Measurements from ENCODE around the gene IL31RA.
"Not testable (repeated sequence)": the region's sequence is repeated elsewhere in the genome, so short reads cannot be mapped to it uniquely, and the experiment has no call there.

IL31RA gene

DNA sequence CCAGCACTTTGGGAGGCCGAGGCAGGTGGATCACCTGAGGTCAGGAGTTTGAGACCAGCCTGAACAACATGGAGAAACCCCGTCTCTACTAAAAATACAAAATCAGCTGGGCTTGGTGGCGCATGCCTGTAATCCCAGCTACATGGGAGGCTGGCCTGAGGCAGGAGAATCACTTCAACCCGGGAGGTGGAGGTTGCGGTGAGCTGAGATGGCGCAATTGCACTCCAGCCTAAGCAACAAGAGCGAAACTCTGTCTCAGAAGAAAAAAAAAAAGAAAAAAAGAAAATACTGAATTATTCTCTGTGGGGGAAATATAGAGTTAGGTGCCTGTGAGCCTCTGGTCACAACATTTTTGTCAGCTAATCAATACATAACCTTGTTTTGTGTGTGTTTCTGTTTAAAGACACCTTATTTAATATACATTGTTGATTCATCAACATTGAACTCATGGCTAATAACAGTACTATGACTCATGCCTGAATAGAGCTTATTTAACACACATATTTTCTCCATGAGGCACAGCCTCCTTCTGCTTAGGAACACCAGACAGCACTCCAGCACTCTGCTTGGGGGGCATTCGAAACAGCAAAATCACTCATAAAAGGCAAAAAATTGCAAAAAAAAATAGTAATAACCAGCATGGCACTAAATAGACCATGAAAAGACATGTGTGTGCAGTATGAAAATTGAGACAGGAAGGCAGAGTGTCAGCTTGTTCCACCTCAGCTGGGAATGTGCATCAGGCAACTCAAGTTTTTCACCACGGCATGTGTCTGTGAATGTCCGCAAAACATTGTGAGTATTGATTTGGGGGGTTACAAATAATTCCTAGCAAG is at the start of gene IL31RA:
Gene IL31RA (plus strand): TSS at position 519 of the 836 bp plus-strand sequence. CDS start 214 bp downstream, at position 733.
- DNase-seq, result no peak

GRCh38 chr5:55808814-55809213 is 42.3 kb upstream of the IL31RA start:
- not testable (repeated sequence) for DNase-seq

DNA sequence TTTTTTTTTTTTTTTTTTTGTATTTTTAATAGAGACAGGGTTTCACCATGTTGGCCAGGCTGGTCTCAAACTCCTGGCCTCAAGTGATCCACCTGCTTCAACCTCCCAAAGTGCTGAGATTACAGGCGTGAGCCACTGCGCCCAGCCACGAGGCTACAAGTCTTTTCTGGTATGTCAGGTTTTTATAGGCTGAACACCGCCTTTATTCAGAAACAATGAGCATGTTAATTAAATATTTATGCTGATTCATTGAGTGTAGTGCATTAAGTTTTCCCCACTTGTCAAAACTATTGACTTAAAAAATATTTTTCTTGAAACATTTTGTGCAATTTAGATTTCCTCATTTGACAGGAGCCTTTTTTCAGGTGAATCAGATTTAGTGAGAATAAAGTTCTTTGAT is 35.2 kb upstream of the IL31RA start:
- DNase-seq, result not testable (repeated sequence)

DNA sequence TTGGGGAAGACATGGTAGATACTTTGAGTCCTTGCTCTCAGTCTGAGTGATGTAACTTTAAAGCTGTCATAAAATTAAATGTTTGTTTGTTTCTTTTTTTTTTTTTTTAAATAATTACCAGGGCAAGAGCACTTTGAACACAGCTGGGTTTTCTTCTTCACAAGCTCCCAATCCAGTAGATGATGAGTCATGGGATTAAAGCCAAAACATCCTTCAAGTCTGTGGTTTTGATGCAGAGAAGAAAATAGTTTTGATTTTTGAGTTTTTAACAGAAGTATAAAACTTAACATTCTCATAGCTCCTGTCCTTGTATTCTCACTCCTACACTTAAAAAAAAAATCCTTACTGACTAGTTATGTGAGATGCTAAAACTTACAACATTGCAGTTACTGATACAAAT is 34.8 kb upstream of the IL31RA start:
- DNase-seq, result no peak

- DNase-seq, result no peak
These were observed 34.1 kb upstream of the IL31RA start for GRCh38 chr5:55817030-55817429.

DNA sequence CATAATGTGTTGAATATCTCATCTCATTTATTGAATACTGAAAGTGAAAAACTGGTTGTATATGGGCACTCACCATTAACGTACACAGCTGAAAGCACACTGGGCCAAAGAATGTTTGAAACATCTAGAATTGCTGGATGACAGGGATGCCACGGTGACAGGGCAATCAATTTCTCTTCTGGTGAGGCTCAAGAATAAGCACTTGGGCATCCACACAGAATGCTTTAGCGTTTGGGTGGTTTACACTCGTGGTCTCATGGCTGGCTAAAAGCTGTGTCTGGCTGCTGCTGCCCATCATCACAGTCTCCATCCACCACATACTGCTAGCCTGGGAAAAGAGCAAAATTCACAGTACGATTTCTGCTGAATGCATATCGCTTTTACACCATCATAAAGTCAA is 30.7 kb upstream of the IL31RA start:
- DNase-seq, result no peak

DNA sequence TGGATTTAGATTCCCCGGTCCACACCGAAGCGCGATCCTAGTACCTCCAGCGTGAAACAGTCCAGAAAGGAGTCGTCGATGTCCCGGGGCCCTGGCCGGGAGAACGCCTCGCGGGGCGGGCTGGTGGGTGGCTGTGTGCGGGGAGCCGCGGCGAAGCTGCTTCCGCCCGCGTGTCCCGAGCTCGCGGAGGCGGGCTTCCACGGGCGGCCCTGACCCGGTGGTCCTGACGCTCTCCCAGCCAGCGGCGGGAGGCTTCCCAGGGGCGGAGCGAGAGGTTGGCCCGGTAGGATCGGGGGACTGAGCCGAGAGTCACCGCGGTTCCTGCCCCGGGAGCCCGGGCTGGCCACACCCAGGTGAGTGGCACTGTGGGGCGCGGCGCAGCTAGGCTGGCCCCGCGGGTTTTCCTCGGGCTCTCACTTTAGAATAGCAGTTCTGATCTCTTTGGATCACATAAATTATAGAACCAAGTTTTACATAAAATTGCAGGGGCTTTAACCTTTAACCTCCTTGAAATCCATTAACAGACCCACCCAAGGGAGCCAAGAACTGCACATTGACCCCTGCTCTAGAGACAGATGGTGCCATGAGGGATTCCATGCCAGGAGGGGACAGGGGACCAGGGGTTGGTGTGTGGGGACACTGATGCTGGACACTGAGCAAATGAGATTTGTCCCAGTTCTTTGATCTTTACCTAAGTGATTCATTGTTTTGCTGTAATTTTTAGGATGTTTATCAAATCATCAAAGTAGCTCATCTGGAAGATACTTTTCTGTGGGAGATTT is 29.2 kb upstream of the IL31RA start:
- DNase-seq, result no peak

DNA sequence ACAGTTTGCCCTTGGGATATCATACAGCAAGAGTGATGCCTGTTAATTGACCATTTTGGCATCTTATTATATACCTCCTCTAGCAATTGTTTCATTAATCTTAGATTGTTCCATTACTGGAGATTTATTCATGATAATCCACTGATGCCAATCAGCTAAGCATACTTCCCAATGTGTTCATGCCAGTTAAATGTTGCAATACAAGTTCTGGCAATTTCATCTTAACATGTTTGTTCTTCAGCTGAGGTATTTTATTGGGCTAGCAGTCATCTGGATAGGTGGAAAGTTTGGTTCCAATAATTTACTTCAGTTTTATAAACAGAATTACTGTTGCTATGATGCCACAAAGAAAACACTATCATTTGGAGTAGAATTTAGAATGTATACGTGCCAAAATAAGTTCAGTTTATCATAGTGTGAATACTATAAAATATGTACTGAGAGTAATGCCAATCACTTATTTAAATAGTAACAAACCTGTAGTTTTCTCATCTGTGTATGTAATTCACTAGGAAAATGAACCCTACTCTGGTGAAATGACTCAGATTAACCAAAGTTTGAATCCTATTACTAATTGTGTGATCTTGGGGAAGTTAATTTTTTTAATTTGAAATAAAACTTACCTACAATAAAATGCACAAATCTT is 27.9 kb upstream of the IL31RA start:
- DNase-seq, result no peak

- DNase-seq, result no peak
These were observed 21.2 kb upstream of the IL31RA start for GRCh38 chr5:55829956-55830355.

DNA sequence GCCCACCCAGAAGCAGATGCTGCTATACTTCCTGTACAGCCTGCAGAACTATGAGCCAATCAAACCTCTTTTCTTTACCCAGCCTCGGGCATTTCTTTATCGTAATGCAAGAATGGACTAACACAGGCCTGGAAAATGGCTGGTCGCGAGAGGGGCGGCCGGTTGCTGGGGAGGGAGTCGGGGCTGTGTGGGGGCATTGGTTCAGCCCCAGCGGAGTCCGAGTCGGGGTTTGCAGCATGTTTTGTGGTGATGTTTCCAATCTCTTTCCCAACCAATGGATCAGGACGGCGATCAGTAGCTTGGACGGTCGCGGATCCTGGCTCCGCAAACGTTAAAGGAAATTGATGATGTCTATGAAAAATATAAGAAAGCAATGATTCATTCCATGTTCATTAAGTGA is 18.7 kb upstream of the IL31RA start:
- DNase-seq, result no peak

- DNase-seq, result no peak
These were observed 15.0 kb upstream of the IL31RA start for GRCh38 chr5:55836191-55836590.

DNA sequence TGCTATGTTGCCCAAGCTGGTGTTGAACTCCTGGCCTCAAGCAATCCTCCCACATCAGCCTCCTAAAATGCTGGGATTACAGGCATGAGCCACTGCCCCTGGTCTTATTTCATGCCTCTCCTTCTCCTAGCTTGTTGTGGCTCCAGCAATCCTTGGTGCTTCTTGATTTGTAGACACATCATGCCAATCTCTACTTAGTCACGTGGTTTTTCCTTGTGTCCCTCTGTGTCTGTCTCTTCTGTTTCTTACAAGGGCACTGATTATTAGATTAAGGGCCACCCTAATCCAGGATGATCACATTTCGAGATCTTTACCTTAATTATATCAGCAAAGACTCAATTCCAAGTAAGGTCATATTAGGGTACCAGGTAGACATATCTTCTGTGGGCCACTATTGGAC is 9.2 kb upstream of the IL31RA start:
- DNase-seq, result no peak

DNA sequence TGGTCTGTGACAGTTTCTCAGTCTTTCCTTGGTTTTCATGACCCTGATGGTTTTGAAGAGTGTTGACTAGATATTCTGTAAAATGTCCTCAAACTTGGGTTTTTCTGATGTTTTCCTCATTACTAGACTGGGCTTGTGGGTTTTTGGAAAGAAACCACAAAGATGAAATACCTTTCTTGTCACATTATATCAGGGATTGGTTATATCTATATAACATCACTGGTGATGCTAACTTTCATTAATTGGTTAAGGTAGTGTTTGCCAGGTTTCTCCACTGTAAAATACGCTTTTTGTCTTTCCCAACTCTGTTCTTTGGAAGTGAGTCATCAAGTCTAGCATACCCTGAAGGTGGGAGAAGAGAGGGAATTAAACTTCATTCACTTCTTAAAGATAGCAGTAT is 3.3 kb upstream of the IL31RA start:
- no peak for DNase-seq

DNA sequence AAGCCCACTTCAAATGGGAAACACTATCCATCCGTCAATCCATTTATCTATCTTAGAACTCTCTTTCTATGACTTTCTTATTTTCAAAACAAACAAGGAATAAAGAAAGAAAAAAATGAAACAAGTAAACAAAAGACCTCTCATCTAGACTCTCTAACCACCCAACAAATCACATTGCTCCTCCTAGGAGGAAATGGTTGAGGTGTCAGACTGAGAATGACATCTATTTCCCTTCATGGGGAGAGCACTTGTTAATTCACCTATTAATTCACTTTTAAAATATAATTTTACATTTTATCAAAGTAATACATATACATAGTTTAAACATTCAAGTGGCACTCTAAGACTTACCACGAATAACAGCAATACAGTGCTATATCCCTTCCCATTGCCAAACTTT is 2.4 kb upstream of the IL31RA start:
- DNase-seq, result no peak

GRCh38 chr5:55851675-55851979 is 470 bp downstream of the IL31RA start:
- no peak for DNase-seq

DNA sequence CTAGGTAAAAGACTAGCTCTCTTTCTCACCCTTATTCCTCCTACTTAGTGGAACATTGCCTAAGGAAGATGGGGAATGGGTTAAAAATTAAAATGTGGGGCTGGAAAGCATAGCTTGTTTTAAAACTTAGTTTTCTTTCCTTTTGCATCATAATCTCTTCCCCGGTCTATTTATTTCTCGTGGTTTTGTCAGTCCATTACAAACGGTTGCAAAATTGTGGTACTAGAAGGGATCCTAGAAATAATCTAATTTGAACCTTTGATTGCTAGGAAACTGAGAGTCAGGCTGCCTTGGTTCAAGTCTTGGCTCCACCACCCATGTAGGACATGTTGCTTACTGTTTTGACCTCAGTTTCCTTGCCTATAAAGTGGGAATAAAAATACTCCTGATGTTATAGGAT is 1.3 kb downstream of the IL31RA start:
- no peak for DNase-seq

DNA sequence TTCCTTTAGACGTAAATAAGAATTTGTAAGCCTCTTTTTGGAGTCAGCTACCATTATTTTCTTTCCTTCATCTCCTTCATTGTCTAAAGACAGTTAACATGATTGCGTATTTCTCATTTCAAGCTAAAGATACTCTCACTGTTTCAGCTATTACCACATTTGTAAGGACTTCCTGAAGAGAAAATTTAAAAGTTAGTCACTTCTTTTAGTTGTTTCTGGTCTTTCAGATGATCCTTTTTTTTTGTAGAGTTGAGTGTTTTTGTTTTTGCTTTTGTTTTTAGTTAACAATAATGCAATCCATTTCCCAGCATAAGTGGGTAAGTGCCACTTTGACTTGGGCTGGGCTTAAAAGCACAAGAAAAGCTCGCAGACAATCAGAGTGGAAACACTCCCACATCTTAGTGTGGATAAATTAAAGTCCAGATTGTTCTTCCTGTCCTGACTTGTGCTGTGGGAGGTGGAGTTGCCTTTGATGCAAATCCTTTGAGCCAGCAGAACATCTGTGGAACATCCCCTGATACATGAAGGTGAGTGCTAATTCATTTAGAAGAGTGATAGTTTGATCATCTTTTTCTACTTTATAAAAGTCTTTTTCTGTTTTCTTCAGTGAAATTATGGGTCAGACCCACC is 2.0 kb downstream of the IL31RA start:
- DNase-seq, result no peak

GRCh38 chr5:55853818-55854217 is 2.7 kb downstream of the IL31RA start:
- DNase-seq, result no peak

DNA sequence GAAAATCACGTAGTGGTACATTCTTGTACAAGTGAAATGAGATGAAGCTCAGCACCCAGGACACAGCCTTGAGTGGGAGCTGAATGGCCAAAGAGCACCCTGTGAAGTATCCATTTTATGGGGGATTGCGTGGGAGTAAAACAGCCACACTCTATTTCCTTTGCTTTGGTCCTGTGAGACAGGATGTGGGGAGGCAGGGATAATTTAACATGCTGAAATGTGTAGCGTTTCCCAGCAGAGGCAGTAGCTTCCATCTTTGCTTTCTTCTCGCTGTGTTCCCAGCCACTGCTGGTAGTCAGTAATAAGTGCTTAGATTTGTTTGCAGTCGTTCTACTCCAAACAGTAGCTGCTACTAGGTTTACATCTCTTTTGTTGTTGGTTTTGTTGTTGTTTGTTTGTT is 4.4 kb downstream of the IL31RA start:
- DNase-seq, result no peak

- no peak for DNase-seq
These were observed 5.5 kb downstream of the IL31RA start for GRCh38 chr5:55856516-55857246.

GRCh38 chr5:55857247-55857640 is 6.1 kb downstream of the IL31RA start:
- no peak for DNase-seq

DNA sequence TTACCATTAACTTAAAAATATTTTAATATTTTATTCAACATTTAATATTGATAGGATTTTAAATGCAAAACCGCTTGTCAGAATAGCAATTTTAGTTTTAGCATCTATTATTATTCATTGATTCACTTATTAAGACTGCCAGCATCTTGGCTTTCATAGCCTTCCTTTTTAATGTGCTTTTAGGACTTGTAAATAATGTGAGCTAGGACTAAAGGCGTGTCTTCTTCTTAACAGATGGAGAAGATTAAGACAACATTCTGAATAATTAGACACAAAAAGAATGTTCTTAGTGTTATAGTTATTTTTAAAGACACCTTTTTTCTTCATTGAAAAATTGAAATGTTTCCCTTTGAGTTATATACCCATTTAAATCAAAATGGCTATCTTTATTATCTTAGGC is 6.9 kb downstream of the IL31RA start:
- DNase-seq, result no peak

- DNase-seq, result no peak
These were observed 9.1 kb downstream of the IL31RA start for GRCh38 chr5:55860288-55860687.

Data from NCI-H1048 (cell line).